LNCAP (cell line): Measurements from ENCODE around the gene PEX13.
A peak's percentile ranks its signal among the peaks of the same experiment; 100 is the strongest.

Experiments used
- CTCF ChIP-seq: fragments of 450-650 bp; IDR thresholded peaks from 2 replicates; pipeline ENCODE4 v1.5.1; 2017; ENCODE audit warnings: mild to moderate bottlenecking

Gene PEX13

GRCh38 chr2:60998628-60999545 lies 18.6 kb upstream of the PEX13 start:
- TF ChIP-seq CTCF = peak; percentile 43; the same call in 1 of the 2 replicates

- TF ChIP-seq CTCF = no peak
Observed at GRCh38 chr2:61005736-61006135, 11.8 kb upstream of the PEX13 start.

GRCh38 chr2:61006486-61007105 lies 10.9 kb upstream of the PEX13 start:
- no peak for TF ChIP-seq CTCF

- no peak for TF ChIP-seq CTCF
Observed at GRCh38 chr2:61009355-61009754, 8.2 kb upstream of the PEX13 start.

- TF ChIP-seq CTCF = no peak
Observed at GRCh38 chr2:61011678-61012077, 5.8 kb upstream of the PEX13 start.

GRCh38 chr2:61013382-61013781 lies 4.1 kb upstream of the PEX13 start:
- TF ChIP-seq CTCF = no peak

- no peak for TF ChIP-seq CTCF
Observed at GRCh38 chr2:61014763-61015162, 2.8 kb upstream of the PEX13 start.
